Parathyroid adenoma (tissue), 2 donors: Measurements from ENCODE around the gene SCGB1C1.
"Not testable (repeated sequence)": the region's sequence is repeated elsewhere in the genome, so short reads cannot be mapped to it uniquely, and the experiment has no call there.

Source experiments
- H2AFZ ChIP-seq: fragments of 300-600 bp; sonication (generic); one replicate; pipeline ENCODE4 v1.7.0; 2017; ENCODE audit warnings: antibody characterized with exemption, mild to moderate bottlenecking
- H3K27ac ChIP-seq: fragments of 300-600 bp; sonication (generic); one replicate; pipeline ENCODE4 v1.7.0; 2017
- H3K27me3 ChIP-seq: fragments of 300-600 bp; sonication (generic); one replicate; pipeline ENCODE4 v1.7.0; 2017; ENCODE audit warnings: low read length; ENCODE audit not compliant: control insufficient read depth, insufficient read depth
- H3K36me3 ChIP-seq: fragments of 300-600 bp; sonication (generic); one replicate; pipeline ENCODE4 v1.7.0; 2017; ENCODE audit warnings: low read length; ENCODE audit not compliant: control insufficient read depth, insufficient read depth
- H3K4me1 ChIP-seq: fragments of 300-600 bp; sonication (generic); one replicate; pipeline ENCODE4 v1.7.0; 2017; ENCODE audit warnings: control low read depth
- H3K4me2 ChIP-seq: fragments of 300-600 bp; sonication (generic); one replicate; pipeline ENCODE4 v1.7.0; 2017; ENCODE audit warnings: low read length
- H3K4me3 ChIP-seq: fragments of 300-600 bp; sonication (generic); one replicate; pipeline ENCODE4 v1.7.0; 2017; ENCODE audit warnings: low read depth, low read length
- H3K79me2 ChIP-seq: fragments of 300-600 bp; sonication (generic); one replicate; pipeline ENCODE4 v1.7.0; 2017; ENCODE audit warnings: control low read depth
- H3K9ac ChIP-seq: fragments of 300-600 bp; sonication (generic); one replicate; pipeline ENCODE4 v1.7.0; 2017; ENCODE audit warnings: mild to moderate bottlenecking
- H3K9me3 ChIP-seq: fragments of 300-600 bp; sonication (generic); one replicate; pipeline ENCODE4 v1.7.0; 2017; ENCODE audit warnings: low read length; ENCODE audit not compliant: control insufficient read depth
- CTCF ChIP-seq: fragments of 300-600 bp; sonication (generic); IDR thresholded peaks from one replicate; pipeline ENCODE4 v1.7.0; 2017; ENCODE audit warnings: antibody characterized with exemption, mild to moderate bottlenecking
- donor health status: primary hyperparathyroidism.

Gene SCGB1C1

GRCh38 chr11:192674-193128 is at the start of gene SCGB1C1:
Gene SCGB1C1, plus strand, starts transcription at chr11:193078. Its CDS starts 22 bp downstream, at chr11:193100.
- not testable (repeated sequence) for H3K4me1 ChIP-seq, H2AFZ ChIP-seq, H3K4me2 ChIP-seq, H3K9me3 ChIP-seq, H3K9ac ChIP-seq, H3K4me3 ChIP-seq, H3K36me3 ChIP-seq, H3K27ac ChIP-seq, H3K27me3 ChIP-seq, H3K79me2 ChIP-seq

GRCh38 chr11:180242-180641 is 12.6 kb upstream of the SCGB1C1 start:
- H3K36me3 ChIP-seq, H2AFZ ChIP-seq, H3K9me3 ChIP-seq, H3K79me2 ChIP-seq, H3K4me2 ChIP-seq, H3K4me1 ChIP-seq, H3K4me3 ChIP-seq, H3K27ac ChIP-seq, H3K27me3 ChIP-seq, H3K9ac ChIP-seq: not testable (repeated sequence)

- H3K27me3 ChIP-seq, result not testable (repeated sequence)
Measured at GRCh38 chr11:189200-189783, 3.6 kb upstream of the SCGB1C1 start.

GRCh38 chr11:189843-190311 is 3.0 kb upstream of the SCGB1C1 start:
- not testable (repeated sequence) for H3K27ac ChIP-seq, H3K9me3 ChIP-seq, H3K9ac ChIP-seq

More at GRCh38 chr11:189200-189783, 3.6 kb upstream of the SCGB1C1 start:
- H3K4me3 ChIP-seq, H3K4me2 ChIP-seq, H3K9me3 ChIP-seq, H3K9ac ChIP-seq, H3K4me1 ChIP-seq, H3K79me2 ChIP-seq, H3K27ac ChIP-seq, H2AFZ ChIP-seq, H3K36me3 ChIP-seq: not testable (repeated sequence)

GRCh38 chr11:190546-190945 is 2.3 kb upstream of the SCGB1C1 start:
- H3K4me3 ChIP-seq, H3K4me1 ChIP-seq, H3K79me2 ChIP-seq, H3K9me3 ChIP-seq, H3K4me2 ChIP-seq, H3K27me3 ChIP-seq, H2AFZ ChIP-seq, H3K27ac ChIP-seq, H3K9ac ChIP-seq, H3K36me3 ChIP-seq: not testable (repeated sequence)

More at GRCh38 chr11:189843-190311, 3.0 kb upstream of the SCGB1C1 start:
- not testable (repeated sequence) for H3K27me3 ChIP-seq, H3K4me1 ChIP-seq, H3K4me3 ChIP-seq, H2AFZ ChIP-seq, H3K36me3 ChIP-seq, H3K79me2 ChIP-seq, H3K4me2 ChIP-seq

GRCh38 chr11:191490-192478 is 1.1 kb upstream of the SCGB1C1 start:
- H3K27ac ChIP-seq, H3K36me3 ChIP-seq, H3K9ac ChIP-seq, H3K4me1 ChIP-seq, H3K9me3 ChIP-seq, H3K4me3 ChIP-seq, H2AFZ ChIP-seq, H3K79me2 ChIP-seq, H3K4me2 ChIP-seq, H3K27me3 ChIP-seq: not testable (repeated sequence)
- peak; percentile 39 for TF ChIP-seq CTCF

GRCh38 chr11:193481-193880 is 603 bp downstream of the SCGB1C1 start:
- not testable (repeated sequence) for H2AFZ ChIP-seq, H3K4me2 ChIP-seq, H3K9me3 ChIP-seq, H3K79me2 ChIP-seq, H3K27ac ChIP-seq, H3K4me1 ChIP-seq, H3K9ac ChIP-seq, H3K27me3 ChIP-seq, H3K4me3 ChIP-seq, H3K36me3 ChIP-seq
